Lower leg skin (tissue), 3 donors: ENCODE data around the gene DMD.

ENCODE experiments used
- CTCF ChIP-seq, 3 donors: fragments of 450-650 bp; IDR thresholded peaks; one replicate each; pipeline ENCODE4 v1.5.1; 2016; ENCODE audit warnings: antibody characterized with exemption in 3 of 3, mild to moderate bottlenecking in 3 of 3, moderate library complexity in 2 of 3
- POLR2A ChIP-seq, 2 donors: fragments of 450-650 bp; IDR thresholded peaks; one replicate each; pipeline ENCODE4 v1.6.1; 2016 to 2017; ENCODE audit warnings: antibody characterized with exemption in 2 of 2, mild to moderate bottlenecking in 1 of 2, moderate library complexity in 1 of 2

DNA sequence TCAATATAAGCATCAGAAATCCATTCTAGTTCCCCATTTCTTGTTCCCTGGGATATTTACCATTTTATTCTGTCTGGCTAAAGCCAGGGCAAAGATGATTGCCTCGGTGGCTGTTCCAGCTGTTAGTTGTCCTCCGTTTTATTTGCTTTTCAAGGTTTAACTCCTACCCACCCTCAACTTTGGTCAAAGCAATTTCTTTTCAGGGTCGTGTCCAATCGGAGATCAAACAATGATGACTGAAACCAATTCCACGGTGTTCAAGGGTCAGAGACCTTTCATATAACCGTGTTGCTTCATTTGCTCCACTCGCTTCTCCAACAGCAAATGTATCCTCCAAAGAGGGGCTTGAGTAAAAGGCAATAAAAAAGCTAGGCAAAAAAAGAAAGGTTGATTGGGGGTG lies 1946.0 kb downstream of the DMD start:
- TF ChIP-seq CTCF (IDR thresholded peaks at IDR 0.05) (no peak), POLR2A (IDR thresholded peaks at IDR 0.05) (no peak)
